ENCODE measurements around the gene KIR2DL4.
"Not testable (repeated sequence)": the region's sequence is repeated elsewhere in the genome, so short reads cannot be mapped to it uniquely, and the experiment has no call there.

The KIR2DL4 gene

DNA sequence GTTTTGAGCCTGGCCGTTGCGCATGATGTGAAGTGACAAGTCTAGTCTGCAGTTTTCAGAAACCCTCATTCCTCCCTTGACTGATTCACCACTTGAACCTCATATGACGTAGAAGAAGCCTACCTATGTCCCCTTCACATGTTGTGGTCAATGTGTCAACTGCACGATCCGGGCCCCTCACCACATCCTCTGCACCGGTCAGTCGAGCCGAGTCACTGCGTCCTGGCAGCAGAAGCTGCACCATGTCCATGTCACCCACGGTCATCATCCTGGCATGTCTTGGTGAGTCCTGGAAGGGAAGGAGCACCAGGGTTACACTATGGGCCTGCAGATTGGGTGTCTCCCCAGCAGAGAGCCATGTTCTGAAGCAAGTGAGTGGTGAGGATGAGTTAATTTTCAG lies at the start of gene KIR2DL4:
Gene KIR2DL4, plus strand, starts transcription at position 201 of the 400 bp plus-strand sequence. Its CDS starts 42 bp downstream, at position 243.
- DNase-seq (ENCODE audit: low read depth) = no peak

DNA sequence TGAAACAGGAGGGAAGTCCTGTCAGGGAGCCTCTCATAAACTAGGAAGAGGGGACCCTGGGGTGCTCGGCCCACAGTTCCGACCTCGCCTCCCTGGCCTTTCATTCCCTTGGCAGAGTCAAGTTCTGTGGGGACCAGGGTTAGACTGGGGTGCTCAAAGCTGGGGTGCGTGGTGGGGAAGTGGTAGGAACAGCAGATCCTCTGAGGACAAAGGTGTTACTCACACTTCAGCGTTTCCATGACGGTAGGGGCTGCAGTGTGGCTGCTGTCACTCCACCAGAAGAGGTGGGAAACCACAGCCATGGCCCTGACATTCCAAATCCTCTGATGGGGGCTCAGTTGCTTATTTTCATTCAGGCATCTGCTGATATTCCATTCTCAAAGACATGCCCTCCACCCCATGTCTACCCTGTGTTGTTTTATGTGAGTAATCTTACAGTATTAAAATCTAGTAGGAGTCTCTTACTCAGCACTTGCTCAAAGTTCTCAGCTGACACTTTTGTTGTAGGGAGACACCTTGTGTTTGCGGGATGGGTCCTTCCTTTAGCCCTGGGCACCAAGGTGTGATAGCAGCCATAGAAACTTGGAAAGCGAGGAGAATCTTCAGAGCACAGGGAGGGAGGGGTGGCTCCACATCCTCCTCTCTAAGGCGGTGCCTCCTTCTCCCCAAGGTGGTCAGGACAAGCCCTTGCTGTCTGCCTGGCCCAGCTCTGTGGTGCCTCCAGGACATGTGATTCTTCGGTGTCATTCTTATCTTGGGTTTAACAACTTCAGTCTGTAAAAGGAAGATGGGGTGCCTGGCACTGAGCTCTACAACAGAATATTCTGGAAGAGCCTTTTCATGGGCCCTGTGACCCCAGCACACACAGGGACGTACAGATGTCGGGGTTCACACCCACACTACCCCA lies 47.0 kb upstream of the KIR2DL4 start:
- not testable (repeated sequence) for DNase-seq (ENCODE audit: low read depth)

DNA sequence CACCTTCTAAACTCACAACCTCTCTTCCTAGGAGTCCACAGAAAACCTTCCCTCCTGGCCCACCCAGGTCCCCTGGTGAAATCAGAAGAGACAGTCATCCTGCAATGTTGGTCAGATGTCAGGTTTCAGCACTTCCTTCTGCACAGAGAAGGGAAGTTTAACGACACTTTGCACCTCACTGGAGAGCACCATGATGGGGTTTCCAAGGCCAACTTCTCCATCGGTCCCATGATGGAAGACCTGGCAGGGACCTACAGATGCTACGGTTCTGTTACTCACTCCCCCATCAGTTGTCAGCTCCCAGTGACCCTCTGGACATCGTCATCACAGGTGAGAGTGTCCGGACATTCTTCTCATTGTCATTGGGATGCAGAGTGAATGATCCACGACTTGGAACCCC lies 44.8 kb upstream of the KIR2DL4 start:
- not testable (repeated sequence) for DNase-seq (ENCODE audit: low read depth)

DNA sequence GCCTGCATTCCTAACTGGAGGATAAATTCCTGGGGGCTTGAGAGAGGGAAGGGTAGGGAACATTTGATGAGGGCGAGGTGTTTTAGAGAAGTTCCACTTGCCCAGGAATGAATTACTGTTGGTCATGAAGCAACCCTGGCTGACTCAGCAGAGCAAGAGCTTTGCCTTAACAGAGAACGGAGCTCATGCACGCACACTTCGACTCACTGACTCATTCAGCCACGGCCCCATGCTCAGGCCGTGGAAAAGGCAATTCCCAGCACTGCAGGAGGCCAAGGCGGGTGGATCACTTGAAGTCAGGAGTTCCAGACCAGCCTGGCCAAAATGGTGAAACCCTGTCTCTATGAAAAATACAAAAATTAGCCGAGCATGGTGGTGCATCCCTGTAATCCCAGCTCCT lies 39.2 kb upstream of the KIR2DL4 start:
- not testable (repeated sequence) for DNase-seq (ENCODE audit: low read depth)

DNA sequence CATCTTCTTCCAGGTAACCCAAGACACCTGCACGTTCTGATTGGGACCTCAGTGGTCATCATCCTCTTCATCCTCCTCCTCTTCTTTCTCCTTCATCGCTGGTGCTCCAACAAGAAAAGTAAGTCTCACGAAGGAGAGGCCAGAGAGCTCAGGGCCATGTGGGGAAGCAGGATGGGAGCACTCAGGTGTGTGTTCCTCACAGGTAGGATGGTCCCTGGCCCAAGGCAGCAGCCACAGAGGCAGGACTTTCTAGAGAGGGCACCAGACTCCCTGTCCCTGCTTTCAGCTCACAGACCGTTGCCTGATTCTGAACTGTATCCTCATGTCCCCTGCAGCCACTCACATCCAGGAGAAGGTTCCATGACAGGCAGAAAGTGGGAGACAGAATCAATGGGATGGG lies 36.9 kb upstream of the KIR2DL4 start:
- not testable (repeated sequence) for DNase-seq (ENCODE audit: low read depth)

DNA sequence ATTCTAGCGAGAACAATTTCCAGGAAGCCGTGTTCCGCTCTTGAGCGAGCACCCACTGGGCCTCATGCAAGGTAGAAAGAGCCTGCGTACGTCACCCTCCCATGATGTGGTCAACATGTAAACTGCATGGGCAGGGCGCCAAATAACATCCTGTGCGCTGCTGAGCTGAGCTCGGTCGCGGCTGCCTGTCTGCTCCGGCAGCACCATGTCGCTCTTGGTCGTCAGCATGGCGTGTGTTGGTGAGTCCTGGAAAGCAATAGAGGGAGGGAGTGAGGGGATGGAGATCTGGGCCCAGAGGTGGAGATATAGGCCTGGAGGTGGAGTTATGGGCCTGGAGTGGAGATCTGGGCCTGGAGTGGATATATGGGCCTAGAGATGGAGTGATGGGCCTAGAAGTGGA lies 33.8 kb upstream of the KIR2DL4 start, which contains the start of gene KIR2DL1:
Gene KIR2DL1, plus strand, starts transcription at position 148 of the 400 bp plus-strand sequence. Its CDS starts 58 bp downstream, at position 206.
- DNase-seq (ENCODE audit: low read depth) = not testable (repeated sequence)

DNA sequence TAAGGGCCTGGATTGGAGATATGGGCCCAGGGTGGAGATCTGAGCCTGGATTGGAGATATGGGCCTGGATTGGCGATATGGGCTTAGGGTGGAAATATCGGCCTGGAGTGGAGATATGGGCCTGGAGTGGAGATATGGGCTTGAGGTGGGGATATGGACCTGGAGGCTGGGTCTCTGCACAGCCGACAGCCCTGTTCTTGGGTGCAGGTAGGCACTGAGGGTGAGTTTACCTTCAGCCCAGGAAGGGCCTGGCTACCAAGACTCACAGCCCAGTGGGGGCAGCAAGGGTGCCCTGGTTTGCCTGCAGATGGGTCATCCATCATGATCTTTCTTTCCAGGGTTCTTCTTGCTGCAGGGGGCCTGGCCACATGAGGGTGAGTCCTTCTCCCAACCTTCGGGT lies 32.9 kb upstream of the KIR2DL4 start:
- not testable (repeated sequence) for DNase-seq (ENCODE audit: low read depth)

DNA sequence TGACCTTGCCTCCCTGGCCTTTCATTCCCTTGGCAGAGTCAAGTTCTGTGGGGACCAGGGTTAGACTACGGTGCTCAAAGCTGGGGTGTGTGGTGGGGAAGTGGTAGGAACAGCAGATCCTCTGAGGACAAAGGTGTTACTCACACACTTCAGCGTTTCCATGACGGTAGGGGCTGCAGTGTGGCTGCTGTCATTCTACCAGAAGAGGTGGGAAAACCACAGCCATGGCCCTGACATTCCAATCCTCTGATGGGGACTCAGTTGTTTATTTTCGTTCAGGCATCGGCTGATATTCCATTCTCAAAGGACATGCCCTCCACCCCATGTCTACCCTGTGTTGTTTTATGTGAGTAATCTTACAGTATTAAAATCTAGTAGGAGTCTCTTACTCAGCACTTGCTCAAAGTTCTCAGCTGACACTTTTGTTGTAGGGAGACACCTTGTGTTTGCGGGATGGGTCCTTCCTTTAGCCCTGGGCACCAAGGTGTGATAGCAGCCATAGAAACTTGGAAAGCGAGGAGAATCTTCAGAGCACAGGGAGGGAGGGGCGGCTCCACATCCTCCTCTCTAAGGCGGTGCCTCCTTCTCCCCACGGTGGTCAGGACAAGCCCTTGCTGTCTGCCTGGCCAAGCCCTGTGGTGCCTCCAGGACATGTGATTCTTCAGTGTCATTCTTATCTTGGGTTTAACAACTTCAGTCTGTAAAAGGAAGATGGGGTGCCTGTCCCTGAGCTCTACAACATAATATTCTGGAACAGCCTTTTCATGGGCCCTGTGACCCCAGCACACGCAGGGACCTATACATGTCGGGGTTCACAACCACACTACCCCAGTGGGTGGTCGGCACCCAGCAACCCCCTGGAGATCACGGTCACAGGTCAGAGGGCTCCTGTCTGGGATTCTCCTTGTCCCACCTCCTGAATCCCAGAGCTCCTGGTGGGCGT lies 32.1 kb upstream of the KIR2DL4 start:
- not testable (repeated sequence) for DNase-seq (ENCODE audit: low read depth)

DNA sequence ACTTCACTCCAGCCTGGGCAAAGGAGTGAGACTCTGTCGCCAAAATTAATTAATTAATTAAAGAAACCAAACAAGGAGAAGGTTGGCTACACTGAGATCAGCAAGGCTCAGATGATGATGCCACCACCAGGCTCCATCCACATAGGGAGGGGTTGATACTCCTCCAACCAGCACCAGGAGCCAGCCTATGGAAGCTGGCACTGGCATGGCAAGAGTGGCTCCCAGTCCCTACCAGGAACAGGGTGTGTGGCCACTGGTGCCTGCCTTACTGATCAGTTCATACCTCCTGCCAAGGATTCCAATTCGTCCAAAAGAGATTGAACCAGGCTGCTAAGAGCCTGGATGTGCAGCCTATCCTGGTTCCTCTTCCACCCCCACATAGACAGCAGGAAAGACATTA lies 30.7 kb upstream of the KIR2DL4 start:
- not testable (repeated sequence) for DNase-seq (ENCODE audit: low read depth)

DNA sequence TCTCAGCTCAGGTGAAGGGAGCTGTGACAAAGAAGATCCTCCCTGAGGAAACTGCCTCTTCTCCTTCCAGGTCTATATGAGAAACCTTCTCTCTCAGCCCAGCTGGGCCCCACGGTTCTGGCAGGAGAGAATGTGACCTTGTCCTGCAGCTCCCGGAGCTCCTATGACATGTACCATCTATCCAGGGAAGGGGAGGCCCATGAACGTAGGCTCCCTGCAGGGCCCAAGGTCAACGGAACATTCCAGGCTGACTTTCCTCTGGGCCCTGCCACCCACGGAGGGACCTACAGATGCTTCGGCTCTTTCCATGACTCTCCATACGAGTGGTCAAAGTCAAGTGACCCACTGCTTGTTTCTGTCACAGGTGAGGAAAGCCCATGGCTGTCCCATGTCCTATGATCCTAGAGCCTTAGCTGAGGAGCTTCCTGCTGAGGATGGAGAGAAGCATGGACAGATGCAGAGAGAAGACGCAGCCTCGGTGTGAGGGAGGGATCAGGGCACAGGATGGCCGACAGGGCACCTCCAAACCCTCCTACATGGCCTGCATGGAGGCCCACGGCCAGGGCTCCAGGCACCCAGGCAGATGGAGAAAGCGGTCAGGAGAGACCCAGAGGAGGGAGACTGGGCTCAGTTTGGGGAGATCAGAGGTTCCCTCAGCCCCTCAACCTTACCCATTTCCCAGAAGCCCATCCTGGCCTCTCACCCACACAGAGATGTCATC lies 28.2 kb upstream of the KIR2DL4 start:
- DNase-seq (ENCODE audit: low read depth) = not testable (repeated sequence)

DNA sequence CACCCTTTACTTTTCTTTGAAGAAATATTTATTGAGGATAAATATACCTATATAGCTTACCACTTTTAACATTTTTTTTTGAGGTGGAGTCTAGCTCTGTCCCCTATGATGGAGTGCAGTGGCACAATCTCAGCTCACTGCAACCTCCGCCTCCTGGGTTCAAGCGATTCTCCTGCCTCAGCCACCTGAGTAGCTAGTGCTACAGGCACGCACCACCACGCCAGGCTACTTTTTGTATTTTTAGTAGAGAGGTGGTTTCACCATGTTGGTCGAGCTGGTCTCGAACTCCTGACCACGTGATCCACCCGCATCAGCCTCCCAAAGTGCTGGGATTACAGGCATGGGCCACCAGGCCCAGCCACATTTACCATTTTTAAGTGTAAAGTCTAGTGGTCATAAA lies 27.6 kb upstream of the KIR2DL4 start:
- not testable (repeated sequence) for DNase-seq (ENCODE audit: low read depth)

DNA sequence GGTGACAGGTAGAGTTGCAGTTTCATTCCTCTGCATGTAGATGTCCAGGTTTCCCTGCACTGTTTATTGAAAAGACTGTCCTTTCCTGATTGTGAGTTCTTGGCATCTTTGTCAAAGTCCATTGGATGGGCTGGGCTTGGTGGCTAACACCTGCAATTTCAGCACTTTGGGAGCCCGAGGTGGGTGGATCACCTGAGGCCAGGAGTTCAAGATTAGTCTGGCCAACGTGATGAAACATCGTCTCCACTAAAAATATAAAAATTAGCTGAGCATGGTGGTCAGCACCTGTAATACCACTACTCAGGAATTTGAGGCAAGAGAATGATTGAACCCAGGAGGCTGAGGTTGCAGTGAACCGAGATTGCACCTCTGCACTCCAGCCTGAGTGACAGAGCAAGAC lies 25.6 kb upstream of the KIR2DL4 start:
- DNase-seq (ENCODE audit: low read depth) = not testable (repeated sequence)

DNA sequence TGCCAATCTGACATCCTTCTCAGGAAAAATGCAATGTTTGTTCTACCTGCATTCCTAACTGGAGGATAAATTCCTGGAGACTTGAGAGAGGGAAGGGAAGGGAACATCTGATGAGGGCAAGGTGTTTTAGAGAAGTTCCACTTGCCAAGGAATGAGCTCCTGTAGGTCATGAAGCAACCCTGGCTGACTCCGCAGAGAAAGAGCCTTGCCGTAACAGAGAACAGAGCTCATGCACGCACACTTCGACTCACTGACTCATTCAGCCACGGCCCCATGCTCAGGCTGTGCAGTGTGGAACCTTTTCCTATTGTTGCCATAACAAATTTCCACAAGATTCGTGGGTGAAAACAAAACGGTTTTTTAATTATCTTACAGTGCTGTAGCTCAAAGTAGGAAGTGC lies 24.5 kb upstream of the KIR2DL4 start:
- not testable (repeated sequence) for DNase-seq (ENCODE audit: low read depth)

DNA sequence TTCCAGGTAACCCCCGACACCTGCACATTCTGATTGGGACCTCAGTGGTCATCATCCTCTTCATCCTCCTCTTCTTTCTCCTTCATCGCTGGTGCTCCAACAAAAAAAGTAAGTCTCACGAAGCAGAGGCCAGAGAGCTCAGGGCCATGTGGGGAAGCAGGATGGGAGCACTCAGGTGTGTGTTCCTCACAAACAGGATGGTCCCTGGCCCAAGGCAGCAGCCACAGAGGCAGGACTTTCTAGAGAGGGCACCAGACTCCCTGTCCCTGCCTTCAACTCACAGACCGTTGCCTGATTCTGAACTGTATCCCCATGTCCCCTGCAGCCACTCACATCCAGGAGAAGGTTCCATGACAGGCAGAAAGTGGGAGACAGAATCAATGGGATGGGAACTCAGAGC lies 20.5 kb upstream of the KIR2DL4 start:
- not testable (repeated sequence) for DNase-seq (ENCODE audit: low read depth)

DNA sequence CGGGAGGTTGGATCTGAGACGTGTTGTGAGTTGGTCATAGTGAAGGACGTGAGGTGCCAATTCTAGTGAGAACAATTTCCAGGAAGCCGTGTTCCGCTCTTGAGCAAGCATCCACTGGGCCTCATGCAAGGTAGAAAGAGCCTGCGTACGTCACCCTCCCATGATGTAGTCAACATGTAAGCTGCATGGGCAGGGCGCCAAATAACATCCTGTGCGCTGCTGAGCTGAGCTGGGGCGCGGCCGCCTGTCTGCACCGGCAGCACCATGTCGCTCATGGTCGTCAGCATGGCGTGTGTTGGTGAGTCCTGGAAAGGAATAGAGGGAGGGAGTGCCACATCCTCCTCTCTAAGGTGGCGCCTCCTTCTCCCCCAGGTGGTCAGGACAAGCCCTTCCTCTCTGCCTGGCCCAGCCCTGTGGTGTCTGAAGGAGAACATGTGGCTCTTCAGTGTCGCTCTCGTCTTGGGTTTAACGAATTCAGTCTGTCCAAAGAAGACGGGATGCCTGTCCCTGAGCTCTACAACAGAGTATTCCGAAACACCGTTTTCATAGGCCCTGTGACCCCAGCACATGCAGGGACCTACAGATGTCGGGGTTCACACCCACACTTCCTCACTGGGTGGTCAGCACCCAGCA lies 17.2 kb upstream of the KIR2DL4 start:
- not testable (repeated sequence) for DNase-seq (ENCODE audit: low read depth)

DNA sequence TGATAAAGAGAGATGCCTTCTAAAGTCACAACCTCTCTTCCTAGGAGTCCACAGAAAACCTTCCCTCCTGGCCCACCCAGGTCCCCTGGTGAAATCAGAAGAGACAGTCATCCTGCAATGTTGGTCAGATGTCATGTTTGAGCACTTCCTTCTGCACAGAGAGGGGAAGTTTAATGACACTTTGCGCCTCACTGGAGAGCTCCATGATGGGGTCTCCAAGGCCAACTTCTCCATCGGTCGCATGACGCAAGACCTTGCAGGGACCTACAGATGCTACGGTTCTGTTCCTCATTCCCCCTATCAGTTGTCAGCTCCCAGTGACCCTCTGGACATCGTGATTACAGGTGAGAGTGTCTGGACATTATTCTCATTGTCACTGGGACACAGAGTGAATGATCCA lies 15.3 kb upstream of the KIR2DL4 start:
- not testable (repeated sequence) for DNase-seq (ENCODE audit: low read depth)

DNA sequence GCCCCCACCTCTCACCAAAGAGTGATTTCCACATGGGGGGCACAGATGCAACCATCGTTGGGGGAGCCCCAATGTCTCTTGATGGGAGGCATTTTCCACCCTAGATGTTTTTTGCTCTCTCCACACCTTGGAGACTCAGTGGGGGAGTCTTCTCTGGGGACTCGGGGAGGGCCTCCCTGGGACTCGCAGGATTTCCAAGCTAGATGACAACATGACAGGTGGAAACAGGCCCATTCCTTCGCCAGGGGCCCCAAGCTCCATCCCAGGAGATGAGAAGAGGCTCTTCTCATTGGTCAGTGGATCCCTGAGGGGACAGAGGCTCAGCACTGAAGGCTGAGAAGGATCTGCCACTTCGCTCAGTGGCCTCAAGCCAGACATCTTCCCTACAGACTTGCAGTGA lies 12.7 kb upstream of the KIR2DL4 start:
- no peak for DNase-seq (ENCODE audit: low read depth)

DNA sequence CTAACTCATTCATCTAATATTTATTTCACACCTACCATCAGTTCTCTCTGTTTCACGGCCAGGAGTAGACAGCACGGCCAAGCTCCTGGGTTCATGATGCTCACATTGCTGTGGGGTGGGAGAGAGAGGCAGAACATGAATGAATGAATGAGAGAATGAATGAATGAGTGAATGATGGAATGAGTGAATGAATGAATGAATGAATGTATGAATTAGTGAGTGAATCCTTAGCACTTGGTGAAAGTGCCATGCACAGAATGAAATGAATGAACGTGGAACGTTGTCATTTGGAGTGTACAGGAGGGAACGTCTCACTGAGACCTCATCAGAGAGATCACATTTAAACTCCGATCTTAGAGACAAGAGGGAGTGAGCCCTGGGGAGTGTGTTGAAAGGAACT lies 11.9 kb upstream of the KIR2DL4 start:
- no peak for DNase-seq (ENCODE audit: low read depth)

DNA sequence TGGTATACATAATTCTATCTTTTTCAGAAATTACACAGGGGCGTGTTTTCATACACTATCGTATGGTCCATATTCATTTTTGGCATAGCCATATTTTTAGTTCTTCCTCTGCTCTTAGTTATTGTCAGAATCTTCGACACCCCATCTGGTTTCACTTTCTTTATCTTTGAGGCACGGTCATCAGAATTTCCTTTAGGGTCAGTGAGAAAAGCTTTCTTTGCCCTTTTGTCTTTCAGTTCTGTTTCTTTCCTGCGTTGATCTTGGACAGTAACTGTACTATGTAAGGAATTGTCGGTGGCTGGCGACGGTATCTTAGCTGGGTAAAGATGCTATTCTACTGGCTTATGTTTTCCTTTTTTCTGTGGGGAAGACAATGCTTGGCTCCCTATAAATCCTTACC lies 10.6 kb upstream of the KIR2DL4 start:
- DNase-seq (ENCODE audit: low read depth) = no peak

DNA sequence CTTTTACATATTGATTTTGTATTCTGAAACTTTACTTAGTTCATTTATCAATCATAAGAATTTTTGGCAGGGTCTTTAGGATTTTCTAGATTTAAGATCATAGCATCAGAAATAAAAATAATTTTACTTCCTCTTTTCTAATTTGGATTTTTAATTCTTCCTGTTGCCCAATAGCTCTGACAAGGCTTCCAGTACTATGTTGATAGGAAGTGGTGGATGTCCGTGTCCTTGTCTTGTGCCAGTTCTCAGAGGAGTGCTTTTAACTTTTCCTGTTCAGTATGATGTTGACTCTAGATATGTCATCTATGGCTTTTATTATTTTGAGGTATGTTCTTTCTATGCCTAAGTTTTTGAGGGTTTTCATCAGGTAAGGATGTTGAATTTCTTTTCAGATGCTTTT lies 7.7 kb upstream of the KIR2DL4 start:
- no peak for DNase-seq (ENCODE audit: low read depth)

DNA sequence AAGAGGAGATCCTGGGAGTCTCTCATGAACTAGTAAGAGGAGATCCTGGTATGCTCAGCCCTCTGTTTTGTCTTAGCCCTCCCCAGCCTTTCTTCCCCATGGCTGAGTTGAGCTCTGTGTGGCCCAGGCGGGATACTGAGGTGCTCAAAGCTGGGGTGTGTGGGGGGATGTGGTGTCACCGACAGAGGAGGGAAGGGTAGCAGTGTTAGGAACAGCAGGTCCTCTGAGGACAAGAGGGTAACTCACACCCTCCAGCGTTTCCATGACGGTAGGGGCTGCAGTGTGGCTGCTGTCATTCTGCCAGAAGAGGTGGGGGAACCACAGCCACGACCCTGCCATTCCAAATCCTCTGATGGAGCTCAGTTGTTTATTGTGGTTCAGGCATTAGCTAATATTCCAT lies 691 bp downstream of the KIR2DL4 start:
- no peak for DNase-seq (ENCODE audit: low read depth)
